Activated T-cell treated with anti-CD3 and anti-CD28 coated beads, Interleukin-2, amount 50 U/mL, for 24 hours (primary cell): ENCODE measurements around the gene TXNRD1.
A peak's percentile ranks its signal among the peaks of the same experiment; 100 is the strongest.

Experiments used
- DNase-seq: peaks from one replicate; pipeline ENCODE4 v3.0.0-alpha.2; 2020
- H3K27ac Mint-ChIP-seq: 2 replicates; pipeline ENCODE4 v1.8.0; 2020; ENCODE audit warnings: mild to moderate bottlenecking, mixed read lengths
- H3K27me3 Mint-ChIP-seq: 2 replicates; pipeline ENCODE4 v1.8.0; 2020; ENCODE audit warnings: mixed read lengths
- H3K36me3 Mint-ChIP-seq: 2 replicates; pipeline ENCODE4 v1.8.0; 2020; ENCODE audit warnings: low read depth, mixed read lengths
- H3K4me1 Mint-ChIP-seq: 2 replicates; pipeline ENCODE4 v1.8.0; 2020; ENCODE audit warnings: low read depth, mixed read lengths
- H3K4me3 Mint-ChIP-seq: 2 replicates; pipeline ENCODE4 v1.8.0; 2020; ENCODE audit warnings: mild to moderate bottlenecking, moderate library complexity, mixed read lengths
- H3K9me3 Mint-ChIP-seq: 2 replicates; pipeline ENCODE4 v1.8.0; 2020; ENCODE audit warnings: mixed read lengths

The TXNRD1 gene

GRCh38 chr12:104182621-104183378 is 32.8 kb upstream of the TXNRD1 start:
- Mint-ChIP-seq H3K27me3 (peaks cover 4% of the 10 kb centered on the region), H3K4me1 (peaks cover 3% of the 10 kb centered on the region), H3K9me3 (no peaks in the 10 kb centered on the region), H3K36me3 (no peaks in the 10 kb centered on the region), H3K27ac (no peak overlapping the region), H3K4me3 (no peak overlapping the region)
- DNase-seq: no peak

GRCh38 chr12:104183443-104183842 is 32.1 kb upstream of the TXNRD1 start:
- no peak overlapping the region for H3K27ac Mint-ChIP-seq

GRCh38 chr12:104187446-104188155 is 28.0 kb upstream of the TXNRD1 start:
- no peak overlapping the region for H3K4me3 Mint-ChIP-seq

More at GRCh38 chr12:104183443-104183842, 32.1 kb upstream of the TXNRD1 start:
- Mint-ChIP-seq H3K9me3 (no peaks in the 10 kb centered on the region), H3K4me1 (no peaks in the 10 kb centered on the region), H3K27me3 (no peaks in the 10 kb centered on the region), H3K36me3 (no peaks in the 10 kb centered on the region), H3K4me3 (no peak overlapping the region)
- DNase-seq: no peak

GRCh38 chr12:104188534-104188933 is 27.0 kb upstream of the TXNRD1 start:
- DNase-seq: no peak
- Mint-ChIP-seq H3K9me3 (no peaks in the 10 kb centered on the region), H3K4me1 (no peaks in the 10 kb centered on the region), H3K27ac (no peak overlapping the region), H3K36me3 (no peaks in the 10 kb centered on the region), H3K27me3 (no peaks in the 10 kb centered on the region), H3K4me3 (no peak overlapping the region)

More at GRCh38 chr12:104187446-104188155, 28.0 kb upstream of the TXNRD1 start:
- H3K27me3 Mint-ChIP-seq: no peaks in the 10 kb centered on the region
- H3K9me3 Mint-ChIP-seq: no peaks in the 10 kb centered on the region
- H3K4me1 Mint-ChIP-seq: no peaks in the 10 kb centered on the region
- H3K27ac Mint-ChIP-seq: no peak overlapping the region
- DNase-seq: no peak
- H3K36me3 Mint-ChIP-seq: no peaks in the 10 kb centered on the region

- H3K27ac Mint-ChIP-seq: no peak overlapping the region
- no peaks in the 10 kb centered on the region for H3K27me3 Mint-ChIP-seq
- no peaks in the 10 kb centered on the region for H3K36me3 Mint-ChIP-seq
- H3K4me1 Mint-ChIP-seq: peaks cover 3% of the 10 kb centered on the region
- H3K4me3 Mint-ChIP-seq: no peak overlapping the region
- DNase-seq: no peak
- H3K9me3 Mint-ChIP-seq: no peaks in the 10 kb centered on the region
These were observed 25.5 kb upstream of the TXNRD1 start for GRCh38 chr12:104189915-104190555.

GRCh38 chr12:104190641-104191176 is 24.9 kb upstream of the TXNRD1 start:
- H3K36me3 Mint-ChIP-seq: no peaks in the 10 kb centered on the region
- H3K4me3 Mint-ChIP-seq: no peak overlapping the region
- no peak for DNase-seq
- no peak overlapping the region for H3K27ac Mint-ChIP-seq
- H3K27me3 Mint-ChIP-seq: no peaks in the 10 kb centered on the region
- peaks cover 3% of the 10 kb centered on the region for H3K4me1 Mint-ChIP-seq
- H3K9me3 Mint-ChIP-seq: no peaks in the 10 kb centered on the region

- Mint-ChIP-seq H3K36me3 (no peaks in the 10 kb centered on the region), H3K27ac (no peak overlapping the region), H3K27me3 (peaks cover 9% of the 10 kb centered on the region), H3K4me3 (no peak overlapping the region), H3K9me3 (peaks cover 7% of the 10 kb centered on the region), H3K4me1 (peaks cover 5% of the 10 kb centered on the region)
- DNase-seq: no peak
These were observed 18.3 kb upstream of the TXNRD1 start for GRCh38 chr12:104197264-104197663.

GRCh38 chr12:104199964-104200363 is 15.6 kb upstream of the TXNRD1 start:
- DNase-seq: no peak
- H3K9me3 Mint-ChIP-seq: peaks cover 7% of the 10 kb centered on the region
- peaks cover 9% of the 10 kb centered on the region for H3K27me3 Mint-ChIP-seq
- peaks cover 2% of the 10 kb centered on the region for H3K4me1 Mint-ChIP-seq
- no peak overlapping the region for H3K4me3 Mint-ChIP-seq
- no peaks in the 10 kb centered on the region for H3K36me3 Mint-ChIP-seq
- no peak overlapping the region for H3K27ac Mint-ChIP-seq

- Mint-ChIP-seq H3K9me3 (peaks cover 7% of the 10 kb centered on the region), H3K27me3 (peaks cover 9% of the 10 kb centered on the region), H3K4me1 (peaks cover 2% of the 10 kb centered on the region), H3K36me3 (no peaks in the 10 kb centered on the region), H3K4me3 (no peak overlapping the region), H3K27ac (no peak overlapping the region)
- peak; percentile 59 for DNase-seq
These were observed 14.2 kb upstream of the TXNRD1 start for GRCh38 chr12:104201238-104202001.

- no peak for DNase-seq
- peaks cover 6% of the 10 kb centered on the region for H3K9me3 Mint-ChIP-seq
- no peak overlapping the region for H3K27ac Mint-ChIP-seq
- H3K4me1 Mint-ChIP-seq: peaks cover 2% of the 10 kb centered on the region
- peaks cover 8% of the 10 kb centered on the region for H3K27me3 Mint-ChIP-seq
- H3K4me3 Mint-ChIP-seq: no peak overlapping the region
- no peaks in the 10 kb centered on the region for H3K36me3 Mint-ChIP-seq
These were observed 10.7 kb upstream of the TXNRD1 start for GRCh38 chr12:104204690-104205480.

GRCh38 chr12:104207416-104208205 is 8.0 kb upstream of the TXNRD1 start:
- DNase-seq: no peak
- Mint-ChIP-seq H3K4me1 (no peaks in the 10 kb centered on the region), H3K27ac (no peak overlapping the region), H3K9me3 (no peaks in the 10 kb centered on the region), H3K27me3 (no peaks in the 10 kb centered on the region), H3K36me3 (no peaks in the 10 kb centered on the region), H3K4me3 (no peak overlapping the region)

- Mint-ChIP-seq H3K36me3 (no peaks in the 10 kb centered on the region), H3K27me3 (no peaks in the 10 kb centered on the region), H3K4me1 (peaks cover 17% of the 10 kb centered on the region), H3K27ac (no peak overlapping the region), H3K9me3 (peaks cover 3% of the 10 kb centered on the region), H3K4me3 (no peak overlapping the region)
- no peak for DNase-seq
These were observed 3.1 kb upstream of the TXNRD1 start for GRCh38 chr12:104212516-104212915.

GRCh38 chr12:104213952-104214351 is 1.6 kb upstream of the TXNRD1 start:
- H3K4me3 Mint-ChIP-seq: no peak overlapping the region
- no peak for DNase-seq
- H3K4me1 Mint-ChIP-seq: peaks cover 26% of the 10 kb centered on the region
- no peaks in the 10 kb centered on the region for H3K27me3 Mint-ChIP-seq
- H3K9me3 Mint-ChIP-seq: peaks cover 3% of the 10 kb centered on the region
- no peak overlapping the region for H3K27ac Mint-ChIP-seq
- H3K36me3 Mint-ChIP-seq: no peaks in the 10 kb centered on the region
